ENCODE data around the gene TRAF3.
"Not testable (repeated sequence)": the region's sequence is repeated elsewhere in the genome, so short reads cannot be mapped to it uniquely, and the experiment has no call there.

Gene TRAF3

GRCh38 chr14:102873131-102873530 is 95.9 kb downstream of the TRAF3 start:
- H3K4me3 ChIP-seq (ENCODE audit: low read length), result no peak overlapping the region
- TF ChIP-seq ZNF274 (IDR thresholded peaks at IDR 0.05; ENCODE audit: low read depth, low read length), result no peak

- no peak for TF ChIP-seq ZNF274 (IDR thresholded peaks at IDR 0.05; ENCODE audit: low read depth, low read length)
- no peak overlapping the region for H3K4me3 ChIP-seq (ENCODE audit: low read length)
These were observed 96.4 kb downstream of the TRAF3 start for GRCh38 chr14:102873546-102874061.

GRCh38 chr14:102875652-102876051 is 98.4 kb downstream of the TRAF3 start:
- H3K4me3 ChIP-seq (ENCODE audit: low read length), result no peak overlapping the region
- no peak for TF ChIP-seq ZNF274 (IDR thresholded peaks at IDR 0.05; ENCODE audit: low read depth, low read length)

- not testable (repeated sequence) for H3K4me3 ChIP-seq (ENCODE audit: low read length)
These were observed 100.3 kb downstream of the TRAF3 start for GRCh38 chr14:102877511-102877910.

- no peak overlapping the region for H3K4me3 ChIP-seq (ENCODE audit: low read length)
- no peak for TF ChIP-seq ZNF274 (IDR thresholded peaks at IDR 0.05; ENCODE audit: low read depth, low read length)
These were observed 101.1 kb downstream of the TRAF3 start for GRCh38 chr14:102878174-102878969.

- no peak for TF ChIP-seq ZNF274 (IDR thresholded peaks at IDR 0.05; ENCODE audit: low read depth, low read length)
- no peak overlapping the region for H3K4me3 ChIP-seq (ENCODE audit: low read length)
These were observed 101.8 kb downstream of the TRAF3 start for GRCh38 chr14:102878970-102879460.

GRCh38 chr14:102882226-102882906 is 105.1 kb downstream of the TRAF3 start:
- TF ChIP-seq ZNF274 (IDR thresholded peaks at IDR 0.05; ENCODE audit: low read depth, low read length), result no peak
- H3K4me3 ChIP-seq (ENCODE audit: low read length), result no peak overlapping the region

- TF ChIP-seq ZNF274 (IDR thresholded peaks at IDR 0.05; ENCODE audit: low read depth, low read length), result no peak
- H3K4me3 ChIP-seq (ENCODE audit: low read length), result no peak overlapping the region
These were observed 105.9 kb downstream of the TRAF3 start for GRCh38 chr14:102883089-102883541.

GRCh38 chr14:102883554-102883953 is 106.3 kb downstream of the TRAF3 start:
- no peak for TF ChIP-seq ZNF274 (IDR thresholded peaks at IDR 0.05; ENCODE audit: low read depth, low read length)
- H3K4me3 ChIP-seq (ENCODE audit: low read length), result no peak overlapping the region

GRCh38 chr14:102885737-102886447 is 108.6 kb downstream of the TRAF3 start:
- no peak overlapping the region for H3K4me3 ChIP-seq (ENCODE audit: low read length)
- TF ChIP-seq ZNF274 (IDR thresholded peaks at IDR 0.05; ENCODE audit: low read depth, low read length), result no peak

GRCh38 chr14:102888748-102889147 is 111.5 kb downstream of the TRAF3 start:
- no peak for TF ChIP-seq ZNF274 (IDR thresholded peaks at IDR 0.05; ENCODE audit: low read depth, low read length)
- no peak overlapping the region for H3K4me3 ChIP-seq (ENCODE audit: low read length)

GRCh38 chr14:102889615-102890014 is 112.4 kb downstream of the TRAF3 start:
- TF ChIP-seq ZNF274 (IDR thresholded peaks at IDR 0.05; ENCODE audit: low read depth, low read length), result no peak
- H3K4me3 ChIP-seq (ENCODE audit: low read length), result no peak overlapping the region

- TF ChIP-seq ZNF274 (IDR thresholded peaks at IDR 0.05; ENCODE audit: low read depth, low read length), result no peak
- no peak overlapping the region for H3K4me3 ChIP-seq (ENCODE audit: low read length)
These were observed 113.9 kb downstream of the TRAF3 start for GRCh38 chr14:102891111-102891510.

GRCh38 chr14:102891556-102891955 is 114.3 kb downstream of the TRAF3 start:
- no peak for TF ChIP-seq ZNF274 (IDR thresholded peaks at IDR 0.05; ENCODE audit: low read depth, low read length)
- H3K4me3 ChIP-seq (ENCODE audit: low read length), result no peak overlapping the region

All from GM08714 (cell line).